Peyer's patch (tissue), 4 donors: ENCODE data around the gene ZNF616.

Experiments used
- POLR2A ChIP-seq, 2 donors: fragments of 450-650 bp; IDR thresholded peaks; one replicate each; pipeline ENCODE4 v1.5.1; 2017; ENCODE audit warnings: antibody characterized with exemption in 2 of 2, mild to moderate bottlenecking in 2 of 2, moderate library complexity in 2 of 2
- TF ChIP-seq, protein P1 (sequence below), 6 experiments: fragments of 450-650 bp in 4 of 6; fragments of 200-600 bp in 2 of 6; sonication (generic) in 1 of 6; IDR thresholded peaks; one replicate each; pipeline ENCODE4 v1.5.1; 2017 to 2019; ENCODE audit warnings: antibody characterized with exemption in 6 of 6, mild to moderate bottlenecking in 3 of 6, moderate library complexity in 1 of 6

DNA sequence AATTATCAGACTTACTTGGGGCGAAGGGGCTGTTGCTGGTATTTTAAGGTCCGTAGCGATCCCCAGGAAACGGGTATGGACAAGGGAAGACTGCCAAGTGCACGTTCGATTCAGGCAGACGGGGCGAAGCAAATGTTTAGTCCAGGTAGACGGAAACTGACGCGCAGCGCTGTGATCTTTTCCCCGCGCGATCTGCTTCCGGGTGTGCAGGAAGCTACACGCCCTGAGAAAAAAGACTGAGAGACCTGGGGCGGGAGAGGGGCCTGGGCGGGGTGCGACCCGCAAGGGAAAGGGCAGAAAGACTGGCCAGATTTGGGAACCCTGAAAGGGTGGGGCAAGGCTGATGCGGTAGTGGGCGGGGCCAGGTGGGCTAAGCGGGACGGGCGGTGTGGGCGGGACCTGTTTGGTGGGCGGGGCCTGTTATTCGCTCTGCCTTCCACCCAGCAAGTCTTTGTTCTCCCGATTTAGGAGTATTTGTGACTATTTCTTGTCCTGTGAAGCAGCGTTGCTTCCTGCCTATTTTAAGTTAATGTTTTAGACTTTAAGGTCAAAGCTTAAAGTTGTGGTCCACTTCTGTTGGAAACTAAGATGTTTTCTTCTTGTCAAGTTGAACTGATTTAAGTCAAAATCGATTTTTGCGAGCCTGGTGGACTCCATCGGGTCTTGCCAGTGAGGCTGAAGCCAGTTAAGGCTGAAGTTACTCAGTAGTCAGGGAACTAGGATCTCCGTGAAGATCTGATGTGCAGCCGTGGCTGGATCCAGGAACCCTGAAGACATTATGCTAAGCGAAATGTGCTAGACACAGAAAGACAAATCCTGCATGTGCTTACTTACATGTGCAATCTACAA lies 31.8 kb upstream of the ZNF616 start, which contains the start of gene ZNF836:
- TF ChIP-seq, protein P1, sequence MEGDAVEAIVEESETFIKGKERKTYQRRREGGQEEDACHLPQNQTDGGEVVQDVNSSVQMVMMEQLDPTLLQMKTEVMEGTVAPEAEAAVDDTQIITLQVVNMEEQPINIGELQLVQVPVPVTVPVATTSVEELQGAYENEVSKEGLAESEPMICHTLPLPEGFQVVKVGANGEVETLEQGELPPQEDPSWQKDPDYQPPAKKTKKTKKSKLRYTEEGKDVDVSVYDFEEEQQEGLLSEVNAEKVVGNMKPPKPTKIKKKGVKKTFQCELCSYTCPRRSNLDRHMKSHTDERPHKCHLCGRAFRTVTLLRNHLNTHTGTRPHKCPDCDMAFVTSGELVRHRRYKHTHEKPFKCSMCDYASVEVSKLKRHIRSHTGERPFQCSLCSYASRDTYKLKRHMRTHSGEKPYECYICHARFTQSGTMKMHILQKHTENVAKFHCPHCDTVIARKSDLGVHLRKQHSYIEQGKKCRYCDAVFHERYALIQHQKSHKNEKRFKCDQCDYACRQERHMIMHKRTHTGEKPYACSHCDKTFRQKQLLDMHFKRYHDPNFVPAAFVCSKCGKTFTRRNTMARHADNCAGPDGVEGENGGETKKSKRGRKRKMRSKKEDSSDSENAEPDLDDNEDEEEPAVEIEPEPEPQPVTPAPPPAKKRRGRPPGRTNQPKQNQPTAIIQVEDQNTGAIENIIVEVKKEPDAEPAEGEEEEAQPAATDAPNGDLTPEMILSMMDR (IDR thresholded peaks at IDR 0.05), result no peak
- no peak for TF ChIP-seq POLR2A (IDR thresholded peaks at IDR 0.05)
